ENCODE data around the gene SCRN2.

The SCRN2 gene

DNA sequence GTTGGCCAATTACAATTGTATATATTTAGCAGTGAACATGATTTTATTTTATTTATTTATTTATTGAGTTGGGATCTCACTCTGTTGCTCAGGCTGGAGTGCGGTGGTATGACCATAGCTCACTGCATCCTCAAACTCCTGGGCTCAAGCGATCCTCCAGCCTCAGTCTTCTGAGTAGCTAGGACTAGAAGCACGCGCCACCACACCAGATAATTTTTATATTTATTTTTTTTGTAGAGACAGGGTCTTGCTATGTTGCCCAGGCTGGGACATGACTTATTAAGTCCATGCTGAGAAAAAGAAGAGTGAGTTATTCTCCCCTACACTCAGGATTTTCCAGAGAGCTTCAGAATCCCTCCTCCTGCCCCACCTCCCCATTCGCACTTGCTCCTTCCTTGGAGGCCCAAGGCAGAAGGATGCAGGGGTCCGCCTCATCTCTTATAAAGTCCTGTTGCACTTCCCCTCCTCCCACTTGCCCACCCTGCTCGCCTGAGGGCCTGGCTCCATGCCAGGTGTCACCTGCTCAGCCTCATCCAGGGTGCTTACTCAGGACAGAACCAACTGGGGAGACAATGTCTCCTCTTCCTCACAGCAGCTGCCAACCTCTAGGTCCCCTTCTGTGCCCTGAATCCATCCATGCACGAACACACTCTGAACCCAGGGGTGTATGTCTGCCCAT lies 38.8 kb upstream of the SCRN2 start:
- no peak overlapping the region for H3K27ac ChIP-seq (ENCODE audit: low read depth, low read length)
- no peaks in the 10 kb centered on the region for H3K36me3 ChIP-seq (ENCODE audit: control insufficient read depth in 1 of 2, insufficient read depth in 2 of 2, low read length in 2 of 2)
- no peak overlapping the region for H3K9ac ChIP-seq (ENCODE audit: low read depth in 1 of 2, low read length in 2 of 2)
- H3K9me3 ChIP-seq (ENCODE audit: control insufficient read depth in 1 of 2, low read length in 2 of 2), result no peaks in the 10 kb centered on the region
- H3K4me1 ChIP-seq (ENCODE audit: control insufficient read depth in 1 of 2, insufficient read depth in 2 of 2, low read length in 2 of 2), result peaks cover 34% of the 10 kb centered on the region in 2 donors
- H3K4me3 ChIP-seq (ENCODE audit: low read depth in 1 of 2, low read length in 2 of 2), result no peak overlapping the region
- H3K27me3 ChIP-seq (ENCODE audit: control insufficient read depth in 1 of 2, insufficient read depth in 2 of 2, low read length in 2 of 2), result no peaks in the 10 kb centered on the region

DNA sequence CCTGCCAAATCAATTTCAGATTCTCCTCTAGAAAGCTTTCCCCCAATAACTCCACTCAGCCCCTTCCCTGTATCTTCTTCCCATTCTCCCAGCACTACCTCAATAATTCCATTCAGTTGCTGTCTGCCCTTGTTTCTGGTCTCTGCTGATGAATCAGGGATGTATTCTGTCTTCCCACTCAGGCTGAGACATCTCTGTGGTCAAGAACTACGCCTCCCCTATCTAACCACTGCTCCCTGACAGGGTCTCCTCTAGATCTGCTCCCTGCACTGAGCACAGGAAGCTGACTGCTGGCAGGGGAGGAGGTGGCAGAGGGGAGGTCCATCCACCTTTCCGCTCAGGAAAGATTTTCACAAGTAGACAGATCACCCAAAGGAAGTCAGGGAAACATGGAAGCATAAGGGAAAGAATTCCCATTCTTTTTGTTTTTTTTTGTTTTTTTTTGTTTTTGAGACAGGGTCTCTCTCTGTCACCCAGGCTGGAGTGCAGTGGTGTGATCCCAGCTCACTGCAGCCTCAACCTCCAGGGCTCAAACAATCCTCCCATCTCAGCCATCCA lies 38.0 kb upstream of the SCRN2 start:
- Histone ChIP-seq H3K36me3 (ENCODE audit: control insufficient read depth in 1 of 2, insufficient read depth in 2 of 2, low read length in 2 of 2) (no peaks in the 10 kb centered on the region), H3K27ac (ENCODE audit: low read depth, low read length) (no peak overlapping the region), H3K27me3 (ENCODE audit: control insufficient read depth in 1 of 2, insufficient read depth in 2 of 2, low read length in 2 of 2) (peaks cover 0 to 4% of the 10 kb centered on the region in 2 donors), H3K4me1 (ENCODE audit: control insufficient read depth in 1 of 2, insufficient read depth in 2 of 2, low read length in 2 of 2) (peaks cover 26% of the 10 kb centered on the region in 2 donors), H3K4me3 (ENCODE audit: low read depth in 1 of 2, low read length in 2 of 2) (no peak overlapping the region), H3K9ac (ENCODE audit: low read depth in 1 of 2, low read length in 2 of 2) (no peak overlapping the region), H3K9me3 (ENCODE audit: control insufficient read depth in 1 of 2, low read length in 2 of 2) (no peaks in the 10 kb centered on the region)

DNA sequence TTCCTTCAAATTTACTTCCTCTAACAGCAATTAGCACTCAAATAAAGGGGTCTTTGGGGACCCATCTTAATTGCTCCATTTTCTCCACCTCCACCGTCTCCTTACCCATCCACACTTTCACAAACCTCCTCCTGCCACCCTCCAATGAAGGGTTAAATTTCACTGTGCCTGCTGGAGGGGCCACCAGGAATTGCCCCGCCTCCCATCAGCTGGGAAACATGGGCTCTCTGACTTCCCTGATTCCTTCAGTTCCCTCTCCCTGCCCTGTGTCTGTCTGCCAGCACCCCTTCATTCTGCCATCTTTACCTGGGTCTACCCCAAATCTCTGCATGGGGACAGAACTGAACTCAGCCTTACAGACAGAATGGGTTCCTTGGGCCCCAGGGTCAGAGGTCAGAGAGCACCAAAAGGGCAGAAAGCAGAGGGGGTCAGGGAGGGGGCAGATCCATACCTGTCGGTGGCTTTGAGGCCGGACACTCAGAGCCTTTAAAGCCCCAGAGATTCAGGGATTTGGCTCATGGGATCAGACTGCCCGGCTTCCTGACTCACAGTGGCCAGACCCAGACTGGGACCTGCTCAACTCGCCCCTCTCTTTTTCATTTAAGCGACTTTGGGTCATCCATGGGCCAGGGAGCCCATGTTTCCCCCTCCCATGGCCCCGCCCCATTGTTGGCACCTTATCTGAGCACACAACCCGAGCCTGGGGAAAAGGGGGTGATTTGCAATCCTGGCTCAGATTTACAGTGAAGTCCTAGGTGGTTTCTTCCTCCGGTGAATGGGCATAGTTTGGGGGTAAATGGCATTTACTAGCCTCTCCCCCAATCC lies 37.3 kb upstream of the SCRN2 start:
- H3K27ac ChIP-seq (ENCODE audit: low read depth, low read length), result no peak overlapping the region
- H3K9ac ChIP-seq (ENCODE audit: low read depth in 1 of 2, low read length in 2 of 2), result no peak overlapping the region
- no peaks in the 10 kb centered on the region for H3K36me3 ChIP-seq (ENCODE audit: control insufficient read depth in 1 of 2, insufficient read depth in 2 of 2, low read length in 2 of 2)
- H3K4me3 ChIP-seq (ENCODE audit: low read depth in 1 of 2, low read length in 2 of 2), result no peak overlapping the region
- peaks cover 3 to 4% of the 10 kb centered on the region in 2 donors for H3K27me3 ChIP-seq (ENCODE audit: control insufficient read depth in 1 of 2, insufficient read depth in 2 of 2, low read length in 2 of 2)
- peaks cover 19% of the 10 kb centered on the region in 2 donors for H3K4me1 ChIP-seq (ENCODE audit: control insufficient read depth in 1 of 2, insufficient read depth in 2 of 2, low read length in 2 of 2)
- no peaks in the 10 kb centered on the region for H3K9me3 ChIP-seq (ENCODE audit: control insufficient read depth in 1 of 2, low read length in 2 of 2)

DNA sequence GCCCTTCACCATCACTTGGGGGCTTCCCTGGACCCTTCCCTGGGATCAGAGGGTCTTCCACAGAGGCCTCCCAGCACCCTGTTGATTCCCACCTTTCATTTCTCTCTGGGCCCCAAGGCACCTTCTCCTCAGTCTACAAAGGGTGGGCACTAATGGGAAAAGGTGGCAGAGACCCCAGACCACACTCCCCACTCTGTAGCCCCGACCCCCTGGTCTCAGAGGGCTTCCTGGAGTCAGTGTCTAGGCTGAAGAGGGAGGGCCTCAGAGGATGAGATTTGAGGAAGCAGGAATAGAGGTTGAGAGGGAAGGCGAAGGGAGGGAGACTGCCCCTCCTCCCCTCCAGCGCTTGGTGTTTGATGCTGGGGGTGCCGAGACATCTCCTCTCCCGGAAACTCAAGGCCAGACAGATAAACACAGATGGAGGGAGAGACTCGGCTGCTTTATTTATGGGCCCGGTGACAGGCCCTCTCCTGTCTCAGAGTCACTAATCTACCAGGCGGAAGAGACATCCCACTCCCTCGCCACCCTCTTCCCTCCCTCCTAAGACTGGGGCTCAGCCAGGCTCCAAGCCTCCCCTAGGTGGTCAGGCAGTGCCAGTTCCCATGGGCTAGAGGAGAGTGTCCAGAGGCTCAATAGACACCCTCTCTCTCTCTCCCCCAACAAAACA lies 36.4 kb upstream of the SCRN2 start:
- Histone ChIP-seq H3K4me1 (ENCODE audit: control insufficient read depth in 1 of 2, insufficient read depth in 2 of 2, low read length in 2 of 2) (peaks cover 10% of the 10 kb centered on the region in 2 donors), H3K9ac (ENCODE audit: low read depth in 1 of 2, low read length in 2 of 2) (no peak overlapping the region), H3K36me3 (ENCODE audit: control insufficient read depth in 1 of 2, insufficient read depth in 2 of 2, low read length in 2 of 2) (no peaks in the 10 kb centered on the region), H3K4me3 (ENCODE audit: low read depth in 1 of 2, low read length in 2 of 2) (no peak overlapping the region), H3K27ac (ENCODE audit: low read depth, low read length) (no peak overlapping the region), H3K9me3 (ENCODE audit: control insufficient read depth in 1 of 2, low read length in 2 of 2) (no peaks in the 10 kb centered on the region), H3K27me3 (ENCODE audit: control insufficient read depth in 1 of 2, insufficient read depth in 2 of 2, low read length in 2 of 2) (peaks cover 7 to 8% of the 10 kb centered on the region in 2 donors)

DNA sequence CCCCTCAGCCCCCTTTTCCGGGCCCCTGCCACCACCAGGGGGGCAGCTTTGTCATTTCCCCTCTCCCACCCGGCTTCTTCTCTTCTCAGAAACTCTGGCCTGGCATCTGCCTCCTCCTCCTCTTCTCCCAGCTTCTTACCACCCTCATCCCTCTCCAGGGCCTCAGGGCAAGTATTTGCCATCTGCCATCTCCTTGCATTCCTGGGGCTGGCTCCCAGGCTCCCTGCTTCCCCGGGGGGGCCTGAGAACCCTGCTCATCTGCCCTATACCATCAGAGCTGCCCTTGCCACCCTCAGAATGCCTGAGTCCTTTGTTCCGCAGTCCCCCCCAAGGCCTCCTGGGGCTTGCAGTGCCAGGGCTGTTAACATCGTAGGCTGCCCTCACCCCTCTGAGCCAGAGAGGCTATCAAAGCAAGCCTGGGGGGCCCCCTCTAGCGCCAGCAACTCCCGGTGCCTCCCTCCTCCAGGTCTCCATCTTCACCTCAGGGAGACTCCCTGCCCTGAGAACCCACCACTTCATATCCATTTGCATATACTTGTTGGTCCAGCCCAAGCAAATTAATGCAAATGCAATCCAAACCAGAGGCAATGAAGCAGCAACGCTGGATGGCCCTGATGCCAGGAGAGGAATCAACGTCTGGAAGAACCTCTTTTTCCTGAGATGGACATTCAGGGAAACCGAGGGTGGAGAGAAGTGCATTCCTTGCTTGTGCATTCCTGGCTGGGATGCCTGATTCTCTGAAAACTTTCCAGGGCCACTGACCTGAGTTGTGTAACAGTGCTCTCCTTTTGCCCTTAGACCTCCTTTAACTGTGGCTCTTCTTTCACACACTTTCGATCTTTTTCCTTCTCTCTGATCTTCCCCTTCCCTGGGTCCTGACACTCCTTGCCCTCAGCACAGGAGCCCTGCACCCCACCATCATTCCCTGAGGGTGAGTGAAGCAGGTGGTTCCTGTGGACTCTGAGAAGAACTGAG lies 34.2 kb upstream of the SCRN2 start:
- no peaks in the 10 kb centered on the region for H3K9me3 ChIP-seq (ENCODE audit: control insufficient read depth in 1 of 2, low read length in 2 of 2)
- H3K9ac ChIP-seq (ENCODE audit: low read depth in 1 of 2, low read length in 2 of 2), result no peak overlapping the region
- peaks cover 10 to 26% of the 10 kb centered on the region in 2 donors for H3K27me3 ChIP-seq (ENCODE audit: control insufficient read depth in 1 of 2, insufficient read depth in 2 of 2, low read length in 2 of 2)
- H3K4me1 ChIP-seq (ENCODE audit: control insufficient read depth in 1 of 2, insufficient read depth in 2 of 2, low read length in 2 of 2), result no peaks in the 10 kb centered on the region
- no peak overlapping the region for H3K27ac ChIP-seq (ENCODE audit: low read depth, low read length)
- no peaks in the 10 kb centered on the region for H3K36me3 ChIP-seq (ENCODE audit: control insufficient read depth in 1 of 2, insufficient read depth in 2 of 2, low read length in 2 of 2)
- no peak overlapping the region for H3K4me3 ChIP-seq (ENCODE audit: low read depth in 1 of 2, low read length in 2 of 2)

DNA sequence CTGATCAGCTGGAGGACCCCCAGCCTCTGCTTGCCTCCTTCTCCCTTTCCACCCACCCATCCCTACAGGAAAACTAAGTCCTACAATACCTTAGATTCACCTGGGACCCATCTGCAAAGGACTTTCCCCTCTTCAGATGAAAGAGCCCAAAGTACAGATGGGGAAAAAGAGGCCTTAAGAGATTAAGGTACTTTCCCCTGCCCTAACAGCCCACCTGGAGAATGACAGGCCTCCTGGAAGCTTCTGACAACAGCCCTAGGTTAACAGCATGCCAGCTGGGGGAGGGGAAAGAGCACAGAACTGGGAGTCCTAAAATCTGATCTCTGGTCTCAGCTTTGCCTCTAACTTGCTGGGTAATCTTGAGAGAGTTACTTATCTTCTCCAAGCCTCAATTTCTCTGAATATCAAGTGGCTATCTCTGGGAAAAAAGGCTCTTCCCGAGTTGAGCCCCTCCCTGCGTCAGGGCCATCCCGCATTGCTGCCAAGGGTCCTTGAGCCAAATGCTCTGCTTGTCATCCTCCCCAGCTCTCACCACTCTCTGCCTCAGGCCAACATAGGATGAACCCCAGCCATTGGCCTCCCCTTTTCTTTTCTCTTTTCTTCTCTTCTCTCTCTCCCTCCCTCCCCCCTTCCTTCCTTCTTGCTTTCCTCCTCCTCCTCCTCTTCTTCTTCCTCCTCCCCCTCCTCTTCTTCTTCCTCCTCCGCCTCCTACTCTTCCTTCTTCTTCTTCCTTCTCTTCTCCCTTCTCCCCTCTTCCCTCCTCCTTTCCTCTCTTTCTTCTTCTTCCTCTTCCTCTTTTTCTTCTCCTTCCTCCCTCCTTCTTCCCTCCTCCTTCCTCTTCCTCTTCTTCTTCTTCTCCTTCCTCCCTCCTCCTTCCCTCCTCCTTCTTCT lies 32.4 kb upstream of the SCRN2 start:
- no peak overlapping the region for H3K27ac ChIP-seq (ENCODE audit: low read depth, low read length)
- no peaks in the 10 kb centered on the region for H3K36me3 ChIP-seq (ENCODE audit: control insufficient read depth in 1 of 2, insufficient read depth in 2 of 2, low read length in 2 of 2)
- no peaks in the 10 kb centered on the region for H3K9me3 ChIP-seq (ENCODE audit: control insufficient read depth in 1 of 2, low read length in 2 of 2)
- H3K9ac ChIP-seq (ENCODE audit: low read depth in 1 of 2, low read length in 2 of 2), result no peak overlapping the region
- no peaks in the 10 kb centered on the region for H3K4me1 ChIP-seq (ENCODE audit: control insufficient read depth in 1 of 2, insufficient read depth in 2 of 2, low read length in 2 of 2)
- H3K27me3 ChIP-seq (ENCODE audit: control insufficient read depth in 1 of 2, insufficient read depth in 2 of 2, low read length in 2 of 2), result peaks cover 23 to 38% of the 10 kb centered on the region in 2 donors
- H3K4me3 ChIP-seq (ENCODE audit: low read depth in 1 of 2, low read length in 2 of 2), result no peak overlapping the region

DNA sequence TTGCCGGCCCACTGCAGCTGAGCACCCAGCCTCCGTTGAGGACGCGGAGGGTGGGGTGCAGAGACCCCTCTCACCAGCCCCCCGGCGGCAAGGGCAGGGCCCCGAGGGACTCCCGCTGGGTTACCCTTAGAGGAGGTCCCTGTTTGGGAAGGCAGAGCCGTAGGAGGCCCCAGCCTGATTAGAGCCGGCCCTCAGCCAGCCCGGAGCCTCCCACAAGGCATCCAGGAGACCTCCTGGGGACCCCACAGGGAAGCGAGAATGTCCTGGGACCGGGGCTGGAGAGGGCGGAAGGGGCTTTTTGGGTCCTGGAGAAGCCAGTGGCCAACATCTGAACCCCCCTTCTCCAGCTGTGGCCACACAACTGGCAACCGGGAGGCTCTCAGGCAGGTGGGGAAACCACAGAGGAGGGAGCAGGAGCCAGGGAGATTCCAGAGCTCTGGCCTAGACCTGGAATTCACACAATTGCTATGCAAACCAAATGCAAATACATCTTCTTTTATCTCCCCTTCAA lies 31.6 kb upstream of the SCRN2 start:
- no peak overlapping the region for H3K4me3 ChIP-seq (ENCODE audit: low read depth in 1 of 2, low read length in 2 of 2)

DNA sequence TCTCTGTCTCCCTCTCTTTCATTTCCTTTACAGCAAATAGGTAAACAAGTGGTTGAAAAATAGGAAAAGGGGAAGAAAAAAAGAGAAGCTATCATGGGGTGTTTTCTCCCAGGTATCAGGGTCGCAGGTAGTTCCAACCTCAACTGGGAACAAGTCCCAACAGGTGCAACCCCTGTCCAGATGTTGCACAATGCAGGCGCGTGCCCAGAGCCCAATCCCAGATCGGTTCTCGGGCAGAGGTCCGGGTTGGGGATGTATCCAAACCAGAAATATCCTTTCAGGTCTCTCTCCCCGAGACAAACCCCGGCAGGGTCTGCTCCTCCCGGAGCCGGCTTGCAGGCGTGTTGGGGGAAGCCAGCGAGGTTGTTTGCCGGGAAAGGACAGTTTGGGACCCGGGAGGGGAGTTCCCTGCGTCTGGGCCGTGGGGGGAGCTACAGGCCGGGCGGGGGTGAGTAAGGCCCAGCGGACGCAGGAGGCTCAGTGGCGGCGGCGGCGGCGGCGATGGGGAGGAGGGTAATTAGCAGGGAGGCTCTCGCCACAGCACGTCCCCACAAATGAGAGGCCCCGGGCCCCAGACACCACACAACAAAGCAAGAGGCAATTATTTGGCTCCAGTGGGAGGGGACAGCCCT lies 31.1 kb upstream of the SCRN2 start:
- no peaks in the 10 kb centered on the region for H3K9me3 ChIP-seq (ENCODE audit: control insufficient read depth in 1 of 2, low read length in 2 of 2)
- H3K36me3 ChIP-seq (ENCODE audit: control insufficient read depth in 1 of 2, insufficient read depth in 2 of 2, low read length in 2 of 2), result no peaks in the 10 kb centered on the region
- H3K4me1 ChIP-seq (ENCODE audit: control insufficient read depth in 1 of 2, insufficient read depth in 2 of 2, low read length in 2 of 2), result no peaks in the 10 kb centered on the region
- H3K4me3 ChIP-seq (ENCODE audit: low read depth in 1 of 2, low read length in 2 of 2), result no peak overlapping the region
- no peak overlapping the region for H3K9ac ChIP-seq (ENCODE audit: low read depth in 1 of 2, low read length in 2 of 2)
- no peak overlapping the region for H3K27ac ChIP-seq (ENCODE audit: low read depth, low read length)
- peaks cover 28 to 38% of the 10 kb centered on the region in 2 donors for H3K27me3 ChIP-seq (ENCODE audit: control insufficient read depth in 1 of 2, insufficient read depth in 2 of 2, low read length in 2 of 2)

More for the DNA sequence above, 31.6 kb upstream of the SCRN2 start:
- Histone ChIP-seq H3K27ac (ENCODE audit: low read depth, low read length) (no peak overlapping the region), H3K9ac (ENCODE audit: low read depth in 1 of 2, low read length in 2 of 2) (no peak overlapping the region), H3K27me3 (ENCODE audit: control insufficient read depth in 1 of 2, insufficient read depth in 2 of 2, low read length in 2 of 2) (peaks cover 28 to 38% of the 10 kb centered on the region in 2 donors), H3K4me1 (ENCODE audit: control insufficient read depth in 1 of 2, insufficient read depth in 2 of 2, low read length in 2 of 2) (no peaks in the 10 kb centered on the region), H3K36me3 (ENCODE audit: control insufficient read depth in 1 of 2, insufficient read depth in 2 of 2, low read length in 2 of 2) (no peaks in the 10 kb centered on the region), H3K9me3 (ENCODE audit: control insufficient read depth in 1 of 2, low read length in 2 of 2) (no peaks in the 10 kb centered on the region)

All from duodenal mucosa (tissue), 2 donors.